Gastrocnemius medialis (tissue), 4 donors: ENCODE measurements around the gene MSI2. TPM values are rescaled to one million over a fixed set of nuclear protein-coding genes. Genes with fewer than 3 reads are reported as not detected.

ENCODE experiments used
- ATAC-seq, 2 donors: fragments of 150-250 bp; one replicate each; pipeline ENCODE4 v1.9.1; 2016
- DNase-seq, 2 donors: peaks; one replicate each; pipeline ENCODE4 v3.0.0-alpha.2; 2019
- H3K27ac ChIP-seq, 4 donors: fragments of 200-600 bp; sonication (generic); 1 replicate in 1 of 4; 2 replicates in 3 of 4; pipeline ENCODE4 v1.5.1; 2016 to 2018; ENCODE audit warnings: mild to moderate bottlenecking in 2 of 4, moderate library complexity in 1 of 4
- H3K27me3 ChIP-seq, 3 donors: fragments of 200-600 bp; sonication (generic) in 2 of 3; 1 replicate in 1 of 3; 2 replicates in 2 of 3; pipeline versions ENCODE4 v1.5.1 to v1.6.0; 2016 to 2019; ENCODE audit warnings: mild to moderate bottlenecking in 1 of 3, moderate library complexity in 1 of 3
- H3K36me3 ChIP-seq, 2 donors: fragments of 200-600 bp; sonication (generic) in 1 of 2; one replicate each; pipeline ENCODE4 v1.5.1; 2017 to 2018
- H3K4me1 ChIP-seq, 2 donors: fragments of 200-600 bp; sonication (generic) in 1 of 2; one replicate each; pipeline ENCODE4 v1.5.1; 2016 to 2017; ENCODE audit warnings: mild to moderate bottlenecking in 2 of 2
- H3K4me3 ChIP-seq, 4 donors: fragments of 200-600 bp; sonication (generic) in 3 of 4; 1 replicate in 1 of 4; 2 replicates in 3 of 4; pipeline ENCODE4 v1.5.1; 2016 to 2019; ENCODE audit warnings: mild to moderate bottlenecking in 2 of 4
- H3K9me3 ChIP-seq, 3 donors: fragments of 200-600 bp; sonication (generic) in 2 of 3; 1 replicate in 1 of 3; 2 replicates in 2 of 3; pipeline ENCODE4 v1.5.1; 2016 to 2019
- POLR2A ChIP-seq, 2 donors: fragments of 450-650 bp; IDR thresholded peaks; one replicate each; pipeline ENCODE4 v1.6.1; 2017; ENCODE audit warnings: antibody characterized with exemption in 2 of 2, mild to moderate bottlenecking in 2 of 2, moderate library complexity in 2 of 2
- in situ Hi-C, 4 donors: fragments of 200-750 bp; cut with MboI; loops; one replicate each; pipeline versions ENCODE4 v1.15.0 to v1.8.0; 2017; ENCODE audit warnings: low sequenced_read_pairs in 4 of 4
- intact Hi-C: fragments of 100-400 bp; cut with DNase I; formaldehyde crosslinking; loops from one replicate; pipeline ENCODE4 v1.15.1; 2023; ENCODE audit warnings: low total_unique reads
- total RNA-seq, 4 donors: library from RNA; depleted of rRNA; stranded (reverse); fragments of >200 nt; gene quantifications; one replicate each; pipeline versions ENCODE4 v1.1.0 to v1.2.3, GENCODE V29; 2016
- TF ChIP-seq, protein P1 (sequence below), 5 experiments: fragments of 450-650 bp in 3 of 5; fragments of 200-600 bp in 2 of 5; sonication (generic) in 2 of 5; IDR thresholded peaks in 4 of 5; conservative IDR thresholded peaks in 1 of 5; 1 replicate in 4 of 5; 2 replicates in 1 of 5; pipeline ENCODE4 v1.5.1; 2016 to 2019; ENCODE audit warnings: antibody characterized with exemption in 5 of 5, mild to moderate bottlenecking in 3 of 5, moderate library complexity in 3 of 5

Gene MSI2
- total RNA-seq, 4 donors from 2014 or later = 33.1 to 66.2 (median 48.5) TPM

DNA sequence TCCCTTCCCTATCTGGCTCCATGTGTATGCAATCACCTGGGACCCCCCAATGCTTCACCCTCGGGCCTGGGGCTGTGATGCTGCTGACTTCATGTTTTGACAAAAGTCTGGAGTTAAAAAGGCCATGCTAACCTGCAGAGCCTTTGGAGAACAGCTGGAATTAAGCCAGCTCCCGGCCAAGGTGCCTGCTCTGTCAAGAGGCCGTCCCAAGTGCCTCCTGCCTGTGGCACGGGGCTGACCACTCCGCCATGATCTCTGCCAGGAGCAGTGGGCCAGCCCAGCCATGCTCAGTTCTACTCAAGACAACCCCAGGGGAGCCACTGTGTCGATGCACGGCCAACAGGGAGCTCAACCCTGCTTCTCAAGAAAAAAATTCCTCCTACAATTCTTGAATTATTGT, 395.1 kb downstream of the MSI2 start:
- H3K27ac ChIP-seq = no peak overlapping the region
- in situ Hi-C loops = no loop called here
- H3K27me3 ChIP-seq = no peaks in the 10 kb centered on the region
- H3K4me1 ChIP-seq = no peaks in the 10 kb centered on the region
- intact Hi-C loops = no loop called here
- DNase-seq = no peak
- TF ChIP-seq, protein P1, sequence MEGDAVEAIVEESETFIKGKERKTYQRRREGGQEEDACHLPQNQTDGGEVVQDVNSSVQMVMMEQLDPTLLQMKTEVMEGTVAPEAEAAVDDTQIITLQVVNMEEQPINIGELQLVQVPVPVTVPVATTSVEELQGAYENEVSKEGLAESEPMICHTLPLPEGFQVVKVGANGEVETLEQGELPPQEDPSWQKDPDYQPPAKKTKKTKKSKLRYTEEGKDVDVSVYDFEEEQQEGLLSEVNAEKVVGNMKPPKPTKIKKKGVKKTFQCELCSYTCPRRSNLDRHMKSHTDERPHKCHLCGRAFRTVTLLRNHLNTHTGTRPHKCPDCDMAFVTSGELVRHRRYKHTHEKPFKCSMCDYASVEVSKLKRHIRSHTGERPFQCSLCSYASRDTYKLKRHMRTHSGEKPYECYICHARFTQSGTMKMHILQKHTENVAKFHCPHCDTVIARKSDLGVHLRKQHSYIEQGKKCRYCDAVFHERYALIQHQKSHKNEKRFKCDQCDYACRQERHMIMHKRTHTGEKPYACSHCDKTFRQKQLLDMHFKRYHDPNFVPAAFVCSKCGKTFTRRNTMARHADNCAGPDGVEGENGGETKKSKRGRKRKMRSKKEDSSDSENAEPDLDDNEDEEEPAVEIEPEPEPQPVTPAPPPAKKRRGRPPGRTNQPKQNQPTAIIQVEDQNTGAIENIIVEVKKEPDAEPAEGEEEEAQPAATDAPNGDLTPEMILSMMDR (IDR thresholded peaks at IDR 0.05 in 4 of 5, conservative IDR thresholded peaks at IDR 0.05 in 1 of 5) = no peak
- no peak for TF ChIP-seq POLR2A (IDR thresholded peaks at IDR 0.05)
- ATAC-seq = no peak
- no peak overlapping the region for H3K4me3 ChIP-seq
- no peaks in the 10 kb centered on the region for H3K36me3 ChIP-seq
- no peaks in the 10 kb centered on the region for H3K9me3 ChIP-seq

DNA sequence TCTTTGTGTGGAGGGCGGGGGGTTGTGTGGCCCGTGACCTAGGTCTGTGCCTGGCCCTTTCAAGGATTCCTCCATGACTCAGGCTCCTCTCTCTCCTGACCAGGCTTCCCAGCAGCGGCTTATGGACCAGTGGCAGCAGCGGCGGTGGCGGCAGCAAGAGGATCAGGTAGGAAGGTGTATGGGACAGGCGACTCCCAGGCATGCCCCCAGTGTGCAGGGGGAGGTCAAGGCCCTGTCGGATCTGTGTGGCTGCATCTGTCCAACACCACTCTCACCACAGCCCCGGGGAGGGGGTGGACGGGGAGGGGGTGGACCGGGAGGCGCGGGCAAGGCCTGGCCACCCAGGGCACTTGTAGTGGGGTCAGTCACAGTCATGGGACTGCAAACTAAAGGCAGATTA, 395.7 kb downstream of the MSI2 start:
- intact Hi-C loops (no loop called here), in situ Hi-C loops (no loop called here)
- Histone ChIP-seq H3K36me3 (no peaks in the 10 kb centered on the region), H3K27ac (no peak overlapping the region), H3K4me3 (no peak overlapping the region), H3K27me3 (no peaks in the 10 kb centered on the region), H3K4me1 (no peaks in the 10 kb centered on the region), H3K9me3 (no peaks in the 10 kb centered on the region)
- ATAC-seq (no peak), DNase-seq (no peak)
- TF ChIP-seq, protein P1 (IDR thresholded peaks at IDR 0.05 in 4 of 5, conservative IDR thresholded peaks at IDR 0.05 in 1 of 5) = no peak
- no peak for TF ChIP-seq POLR2A (IDR thresholded peaks at IDR 0.05)

DNA sequence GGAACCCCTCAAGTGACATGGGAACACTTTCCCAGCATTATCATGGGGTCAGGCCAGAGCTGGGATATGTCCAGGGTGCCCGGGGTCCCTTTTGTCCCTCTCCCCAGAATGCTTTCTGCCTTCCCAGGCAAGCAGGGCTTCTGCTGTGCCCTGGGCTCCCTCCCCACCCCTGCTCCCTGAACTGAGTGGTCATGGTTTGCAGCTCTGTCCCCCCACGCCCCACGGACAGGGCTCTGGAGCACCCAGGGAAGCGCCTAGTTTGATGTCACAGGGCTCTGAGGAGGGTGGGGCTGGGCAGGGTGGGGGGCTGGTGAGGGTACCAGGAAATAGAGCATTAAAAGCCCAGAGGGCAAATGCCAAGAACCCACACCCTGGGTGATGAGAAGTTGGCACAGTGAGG, 396.5 kb downstream of the MSI2 start:
- no peak overlapping the region for H3K27ac ChIP-seq
- no peaks in the 10 kb centered on the region for H3K9me3 ChIP-seq
- no peaks in the 10 kb centered on the region for H3K27me3 ChIP-seq
- in situ Hi-C loops (no loop called here), intact Hi-C loops (no loop called here)
- H3K4me1 ChIP-seq = no peaks in the 10 kb centered on the region
- H3K36me3 ChIP-seq = no peaks in the 10 kb centered on the region
- ATAC-seq (no peak), DNase-seq (no peak)
- no peak overlapping the region for H3K4me3 ChIP-seq
- TF ChIP-seq POLR2A (IDR thresholded peaks at IDR 0.05) = no peak
- TF ChIP-seq, protein P1 (IDR thresholded peaks at IDR 0.05 in 4 of 5, conservative IDR thresholded peaks at IDR 0.05 in 1 of 5) = no peak

- Histone ChIP-seq H3K9me3 (no peaks in the 10 kb centered on the region), H3K36me3 (no peaks in the 10 kb centered on the region), H3K27ac (no peak overlapping the region), H3K4me3 (no peak overlapping the region), H3K27me3 (no peaks in the 10 kb centered on the region), H3K4me1 (no peaks in the 10 kb centered on the region)
- TF ChIP-seq POLR2A (IDR thresholded peaks at IDR 0.05) = no peak
- TF ChIP-seq, protein P1 (IDR thresholded peaks at IDR 0.05 in 4 of 5, conservative IDR thresholded peaks at IDR 0.05 in 1 of 5) = no peak
- DNase-seq = no peak
- in situ Hi-C loops (no loop called here), intact Hi-C loops (no loop called here)
- no peak for ATAC-seq
Observed at GRCh38 chr17:57653279-57653678, 397.0 kb downstream of the MSI2 start.

DNA sequence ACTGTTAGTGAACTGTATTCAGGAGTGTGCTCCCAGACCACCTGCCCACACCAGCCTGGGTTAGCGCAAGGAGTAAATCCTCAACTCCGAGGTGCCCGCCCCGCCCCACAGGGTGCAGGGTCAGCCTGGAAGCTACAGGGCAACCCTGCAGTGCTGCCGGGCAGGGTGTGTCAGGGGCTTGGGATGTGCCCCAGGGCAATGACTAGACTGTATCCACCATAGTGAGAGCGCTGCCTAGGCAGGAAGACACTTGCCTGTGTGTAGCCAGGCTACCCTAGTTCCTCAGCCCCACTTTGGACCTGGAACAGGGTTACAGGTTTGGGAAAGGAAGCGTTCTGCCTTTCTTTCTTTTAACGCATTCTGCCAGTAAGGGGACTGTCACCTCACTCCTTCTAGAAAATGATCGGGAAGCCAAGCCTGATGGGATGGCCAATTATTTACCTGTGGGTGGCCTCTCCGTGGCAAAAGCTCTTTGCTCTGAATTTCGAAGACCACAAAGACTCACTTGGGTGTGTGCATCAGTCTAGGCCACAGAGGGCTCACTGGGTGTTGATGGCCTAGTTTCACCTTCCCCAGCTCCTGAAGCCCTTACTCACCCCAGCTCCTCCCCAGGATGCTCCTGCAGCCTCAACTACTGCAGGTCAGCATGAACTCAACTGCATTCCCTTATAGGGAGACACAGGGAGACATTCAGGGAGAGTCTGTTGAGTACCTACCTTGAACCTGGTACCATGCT, 397.9 kb downstream of the MSI2 start:
- no peaks in the 10 kb centered on the region for H3K27me3 ChIP-seq
- intact Hi-C loops (no loop called here), in situ Hi-C loops (no loop called here)
- no peak for ATAC-seq
- DNase-seq = no peak
- no peak overlapping the region for H3K27ac ChIP-seq
- no peaks in the 10 kb centered on the region for H3K4me1 ChIP-seq
- H3K9me3 ChIP-seq = no peaks in the 10 kb centered on the region
- no peak overlapping the region for H3K4me3 ChIP-seq
- no peaks in the 10 kb centered on the region for H3K36me3 ChIP-seq
- TF ChIP-seq, protein P1 (IDR thresholded peaks at IDR 0.05 in 4 of 5, conservative IDR thresholded peaks at IDR 0.05 in 1 of 5) = no peak
- TF ChIP-seq POLR2A (IDR thresholded peaks at IDR 0.05) = no peak
